Measurements from ENCODE around the gene SP2. TPM values are rescaled to one million over a fixed set of nuclear protein-coding genes. Genes with fewer than 3 reads are reported as not detected.

The SP2 gene
- total and polyA plus RNA-seq, 2 of the 13 experiments (the other 11 are each of a cell fraction or from before 2014, with no cell fraction given): 1.4 to 4.8 TPM

- TF ChIP-seq HOMEZ (CRISPR knock-in tag; IDR thresholded peaks at IDR 0.05; ENCODE audit: low read depth) (peak; percentile 74), KLF6 (CRISPR knock-in tag; IDR thresholded peaks at IDR 0.05) (peak; percentile 79), TMF1 (CRISPR knock-in tag; IDR thresholded peaks at IDR 0.05; ENCODE audit: low read depth) (peak; percentile 99), JUN (CRISPR knock-in tag; IDR thresholded peaks at IDR 0.05) (peak; percentile 71; the same call in 1 of the 2 replicates), RARA (CRISPR knock-in tag; IDR thresholded peaks at IDR 0.05) (0 out of 2 replicates have a peak, but pooled peaks have one; percentile 27), ZEB1 (IDR thresholded peaks at IDR 0.05; ENCODE audit: insufficient replicate concordance, low read depth) (no peak), PHF20 (CRISPR knock-in tag; IDR thresholded peaks at IDR 0.05) (peak; percentile 91), HMGXB4 (CRISPR knock-in tag; IDR thresholded peaks at IDR 0.05; ENCODE audit: borderline replicate concordance in 1 of 2, low read depth in 1 of 2) (peak; percentile 59 to 98; a peak in 3 of 4 replicates), CAMTA2 (CRISPR knock-in tag; IDR thresholded peaks at IDR 0.05; ENCODE audit: borderline replicate concordance) (peak; percentile 92), POLR2G (IDR thresholded peaks at IDR 0.05; ENCODE audit: low read depth, low read length) (peak; percentile 96), SP1 (IDR thresholded peaks at IDR 0.05) (no peak), SP1 (CRISPR knock-in tag; IDR thresholded peaks at IDR 0.05) (peak; percentile 96), TEAD2 (CRISPR knock-in tag; IDR thresholded peaks at IDR 0.05) (peak; percentile 62; the same call in 1 of the 2 replicates), ATF6 (CRISPR knock-in tag; conservative IDR thresholded peaks at IDR 0.05) (no peak; the same call in 1 of the 2 replicates), ZBTB2 (CRISPR knock-in tag; IDR thresholded peaks at IDR 0.05; ENCODE audit: low read depth) (peak; percentile 82), DNMT3B (CRISPR knock-in tag; conservative IDR thresholded peaks at IDR 0.05) (peak; percentile 96), SAFB2 (CRISPR knock-in tag; IDR thresholded peaks at IDR 0.05; ENCODE audit: borderline replicate concordance, low read depth) (peak; percentile 87), ONECUT2 (CRISPR knock-in tag; IDR thresholded peaks at IDR 0.05) (0 out of 2 replicates have a peak, but pooled peaks have one; percentile 62), FLYWCH1 (CRISPR knock-in tag; IDR thresholded peaks at IDR 0.05) (no peak), TCF7 (IDR thresholded peaks at IDR 0.05; ENCODE audit: low read depth) (no peak), MEIS1 (CRISPR knock-in tag; IDR thresholded peaks at IDR 0.05; ENCODE audit: borderline replicate concordance) (peak; percentile 90), ZNF768 (CRISPR knock-in tag; IDR thresholded peaks at IDR 0.05) (peak; percentile 79; the same call in 1 of the 2 replicates)
Measured at GRCh38 chr17:47970725-47971499, 74.9 kb downstream of the SP2 start, which contains the start of gene CDK5RAP3 (continued).

All from HepG2 (cell line).